GM19351 (cell line): ENCODE measurements around the gene BAG3.
"Not testable (repeated sequence)": the region's sequence is repeated elsewhere in the genome, so short reads cannot be mapped to it uniquely, and the experiment has no call there.

Experiments used
- ATAC-seq: cut with Tn5 transposase; IDR thresholded peaks from one replicate; pipeline ENCODE4 v1.9.1; 2021; ENCODE audit warnings: mild to moderate bottlenecking, moderate library complexity; ENCODE audit not compliant: unreplicated experiment

Gene BAG3

GRCh38 chr10:119650692-119651513 is at the start of gene BAG3:
Gene BAG3, plus strand, starts transcription at chr10:119651380. Its CDS starts 296 bp downstream, at chr10:119651676.
- peak; percentile 70 for ATAC-seq

GRCh38 chr10:119602241-119603095 is 48.7 kb upstream of the BAG3 start:
- no peak for ATAC-seq

GRCh38 chr10:119604468-119604867 is 46.7 kb upstream of the BAG3 start:
- ATAC-seq: no peak

- ATAC-seq: no peak
Observed at GRCh38 chr10:119608316-119609155, 42.6 kb upstream of the BAG3 start.

GRCh38 chr10:119609516-119609915 is 41.7 kb upstream of the BAG3 start:
- no peak for ATAC-seq

- ATAC-seq: no peak
Observed at GRCh38 chr10:119611433-119611832, 39.7 kb upstream of the BAG3 start.

- no peak for ATAC-seq
Observed at GRCh38 chr10:119613741-119614140, 37.4 kb upstream of the BAG3 start.

- ATAC-seq: no peak
Observed at GRCh38 chr10:119614686-119615085, 36.5 kb upstream of the BAG3 start.

GRCh38 chr10:119616882-119617570 is 34.2 kb upstream of the BAG3 start:
- ATAC-seq: no peak

GRCh38 chr10:119619215-119619614 is 32.0 kb upstream of the BAG3 start:
- ATAC-seq: no peak

GRCh38 chr10:119619811-119620210 is 31.4 kb upstream of the BAG3 start:
- ATAC-seq: not testable (repeated sequence)

GRCh38 chr10:119620241-119621077 is 30.7 kb upstream of the BAG3 start:
- no peak for ATAC-seq

- ATAC-seq: no peak
Observed at GRCh38 chr10:119621078-119621384, 30.1 kb upstream of the BAG3 start.

- no peak for ATAC-seq
Observed at GRCh38 chr10:119625570-119626280, 25.5 kb upstream of the BAG3 start.

GRCh38 chr10:119630300-119630699 is 20.9 kb upstream of the BAG3 start:
- ATAC-seq: no peak

GRCh38 chr10:119633538-119634218 is 17.5 kb upstream of the BAG3 start:
- ATAC-seq: no peak

GRCh38 chr10:119634219-119634544 is 17.0 kb upstream of the BAG3 start:
- ATAC-seq: no peak

GRCh38 chr10:119637631-119638030 is 13.5 kb upstream of the BAG3 start:
- ATAC-seq: no peak

- ATAC-seq: no peak
Observed at GRCh38 chr10:119638982-119639381, 12.2 kb upstream of the BAG3 start.
